OCI-M1 (cell line): Measurements from ENCODE around the gene LHFPL3.
A peak's percentile ranks its signal among the peaks of the same experiment; 100 is the strongest.

Experiments used
- DNase-seq: peaks from one replicate; lab custom pipeline; 2025; lab: John Stamatoyannopoulos, UW

LHFPL3 gene

GRCh38 chr7:104848138-104848990 lies 520.0 kb downstream of the LHFPL3 start:
- DNase-seq, result peak; percentile 75

DNA sequence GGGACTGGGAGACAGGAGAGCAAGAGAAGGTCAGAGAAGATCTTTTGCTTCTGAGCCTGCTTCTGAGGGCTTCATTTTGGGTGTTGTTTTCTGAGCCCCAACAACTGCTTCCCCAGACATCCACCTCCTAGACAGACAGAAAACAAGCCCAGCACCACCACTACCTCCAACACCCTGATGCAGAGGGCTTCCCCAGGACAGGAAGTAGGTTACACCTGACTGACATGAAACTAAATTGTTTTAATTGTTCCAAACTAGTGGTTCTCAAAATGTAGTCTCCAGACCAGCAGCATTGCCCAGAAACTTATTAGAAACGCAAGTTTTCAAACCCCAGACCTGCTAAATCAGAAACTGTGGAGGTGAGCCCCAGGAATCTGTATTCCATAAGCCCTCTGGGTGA lies 522.0 kb downstream of the LHFPL3 start:
- DNase-seq, result no peak

DNA sequence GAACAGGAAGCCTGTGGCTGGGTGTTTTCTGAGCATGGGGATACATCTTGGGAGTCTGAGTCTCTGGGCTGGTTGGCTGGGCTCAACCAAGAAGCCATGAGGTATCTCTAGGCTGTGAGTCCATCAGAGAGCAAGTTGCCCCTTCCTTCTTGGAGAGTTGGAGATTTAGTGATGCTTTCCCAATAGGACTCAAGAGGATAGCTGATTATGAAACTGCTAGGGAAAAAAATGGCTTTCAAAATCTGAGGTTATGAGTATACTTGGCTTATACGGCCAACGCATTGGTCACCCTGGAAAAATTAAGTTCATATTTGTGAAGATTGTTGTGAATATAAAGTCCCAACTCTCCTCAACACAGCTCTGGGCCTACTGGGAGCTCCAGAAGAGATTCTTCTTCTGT lies 522.9 kb downstream of the LHFPL3 start:
- DNase-seq, result no peak

- no peak for DNase-seq
Measured at GRCh38 chr7:104852386-104852785, 524.0 kb downstream of the LHFPL3 start.

DNA sequence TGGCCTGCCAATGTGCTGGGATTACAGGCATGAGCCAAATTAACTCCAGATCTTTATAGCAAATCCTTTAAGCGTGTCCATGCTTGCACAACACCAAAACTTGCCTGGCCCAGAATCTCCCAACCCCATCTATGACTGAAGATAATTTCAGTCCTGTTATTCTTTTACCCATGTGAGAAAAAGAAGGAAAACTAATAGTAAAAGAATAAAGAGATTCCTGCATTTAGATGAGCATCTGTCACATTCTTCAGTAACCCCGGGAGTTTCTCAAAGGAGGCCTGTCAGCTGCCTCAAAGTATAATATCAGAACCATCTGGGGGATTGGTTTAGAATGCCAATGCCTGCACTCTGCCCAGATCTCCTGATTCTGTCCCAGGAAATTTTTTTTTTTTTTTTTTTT lies 527.5 kb downstream of the LHFPL3 start:
- DNase-seq, result no peak

GRCh38 chr7:104857458-104858425 lies 529.3 kb downstream of the LHFPL3 start:
- DNase-seq, result no peak

DNA sequence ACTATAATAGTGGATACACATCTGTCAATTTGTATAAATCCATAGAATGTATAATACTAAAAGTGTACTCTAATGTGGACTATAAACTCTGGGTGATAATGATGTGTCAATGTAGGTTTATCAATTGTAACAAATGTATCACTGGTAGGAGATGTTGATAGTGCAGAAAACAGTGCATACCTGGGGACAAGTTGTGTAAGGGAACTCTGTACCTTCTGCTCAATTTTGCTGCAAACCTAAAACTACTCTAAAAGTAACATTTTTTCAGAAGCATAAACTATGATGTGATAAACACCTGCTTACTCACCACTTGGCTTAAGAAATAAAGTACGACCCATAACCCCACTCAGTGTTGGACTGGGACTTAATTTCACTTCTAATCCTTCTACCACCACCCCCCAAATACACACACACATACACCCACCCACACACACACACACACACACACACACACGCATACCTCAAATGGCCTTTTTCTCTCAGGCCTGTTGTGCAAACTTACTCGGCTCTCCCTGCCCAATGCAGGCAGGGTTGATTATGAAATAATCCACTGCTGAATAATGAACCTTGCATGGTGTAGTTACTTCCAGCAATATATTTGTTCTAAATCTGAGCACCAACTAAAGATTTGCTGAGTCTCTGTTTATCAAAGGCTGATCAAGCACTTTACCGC lies 531.5 kb downstream of the LHFPL3 start:
- DNase-seq, result no peak

GRCh38 chr7:104861729-104862390 lies 533.5 kb downstream of the LHFPL3 start:
- DNase-seq, result no peak

DNA sequence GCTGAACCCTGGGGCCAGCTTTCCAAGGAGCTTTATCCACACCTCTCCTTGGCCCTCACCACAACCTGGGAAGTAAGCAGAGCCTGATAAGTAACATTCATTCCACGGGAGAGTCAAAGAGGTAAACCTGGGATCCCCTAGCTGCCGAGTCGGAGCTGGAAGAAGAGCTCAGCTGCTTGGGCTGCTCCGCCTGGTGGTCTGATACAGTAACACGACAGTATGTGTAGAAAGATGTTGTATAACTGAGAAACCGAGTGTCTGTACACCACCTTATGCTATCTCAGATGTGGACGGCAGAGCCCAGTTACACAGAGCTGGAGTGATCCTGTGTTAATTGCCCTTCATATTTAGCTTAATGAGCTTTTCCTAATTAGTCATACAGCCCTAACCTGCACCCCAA lies 534.3 kb downstream of the LHFPL3 start:
- peak; percentile 39 for DNase-seq

DNA sequence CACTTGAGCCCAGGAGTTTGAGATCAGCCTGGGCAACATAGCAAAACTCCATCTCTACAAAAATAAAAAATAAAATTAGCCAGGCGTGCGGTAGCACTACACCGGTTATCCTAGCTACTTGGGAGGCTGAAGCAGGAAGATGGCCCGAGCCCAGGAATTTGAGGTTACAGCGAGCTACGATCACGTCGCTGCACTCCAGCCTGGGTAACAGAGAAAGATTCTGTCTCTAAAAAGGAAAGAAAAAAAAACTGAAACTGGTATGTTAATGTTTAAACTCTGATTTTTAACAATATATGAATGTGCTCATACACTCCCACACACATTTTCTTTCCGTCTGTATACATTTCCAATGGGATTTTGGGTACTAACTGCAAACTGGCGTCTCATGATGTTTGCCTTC lies 545.0 kb downstream of the LHFPL3 start:
- DNase-seq, result no peak

DNA sequence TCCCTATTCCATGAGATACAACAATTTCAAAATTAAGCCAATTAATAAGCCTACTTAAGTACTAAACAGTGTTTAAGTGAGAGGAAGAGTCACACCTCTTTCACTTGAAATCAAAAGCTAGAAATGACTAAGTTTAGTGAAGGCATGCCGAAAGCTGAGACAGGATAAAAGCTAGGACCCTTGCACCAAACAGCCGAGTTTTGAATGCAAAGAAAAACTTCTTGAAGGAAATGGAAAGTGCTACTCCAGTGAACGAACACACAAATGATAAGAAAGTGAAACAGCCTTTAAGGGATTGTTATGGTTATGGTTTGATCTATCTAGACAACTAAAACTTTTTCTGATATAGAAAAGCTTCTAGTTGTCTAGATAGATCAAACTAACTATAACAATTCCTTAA lies 550.2 kb downstream of the LHFPL3 start:
- DNase-seq, result no peak

GRCh38 chr7:104883248-104883717 lies 554.9 kb downstream of the LHFPL3 start:
- no peak for DNase-seq

DNA sequence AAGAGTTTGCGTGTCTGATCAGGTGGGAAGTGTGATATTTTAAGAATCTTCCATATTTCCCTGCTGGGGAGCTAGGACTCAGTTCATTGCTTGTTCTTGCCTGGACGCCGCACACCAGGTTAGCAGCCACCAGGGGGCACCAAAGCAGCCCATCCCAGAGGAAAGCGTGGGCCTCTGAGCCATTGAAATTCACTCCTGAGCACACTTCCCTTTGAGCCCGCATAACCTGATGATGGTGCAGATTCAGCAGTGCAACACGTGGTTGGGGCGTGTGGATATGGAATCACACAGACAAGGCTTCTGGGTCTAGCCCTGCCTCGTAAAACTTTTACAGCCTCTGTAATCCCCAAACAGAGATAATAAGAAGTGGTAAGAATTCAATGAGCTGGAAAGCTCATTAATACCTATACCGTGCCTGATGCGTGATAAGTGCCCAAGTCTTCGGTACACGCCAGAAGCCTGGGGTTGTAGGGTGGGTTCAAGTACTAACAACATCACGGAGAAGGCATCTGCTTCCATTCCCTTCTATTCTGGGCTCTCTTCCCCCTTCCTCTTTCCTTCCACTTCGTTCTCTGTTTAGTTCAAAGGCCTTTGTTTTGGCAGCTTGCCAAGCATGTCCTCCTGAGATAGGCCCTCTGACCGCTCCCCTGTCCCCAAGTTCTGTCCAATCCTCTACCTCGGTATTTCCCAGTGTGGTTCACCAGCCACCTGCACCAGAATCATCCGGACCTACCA lies 555.5 kb downstream of the LHFPL3 start:
- peak; percentile 77 for DNase-seq

- no peak for DNase-seq
Measured at GRCh38 chr7:104886651-104887050, 558.2 kb downstream of the LHFPL3 start.

DNA sequence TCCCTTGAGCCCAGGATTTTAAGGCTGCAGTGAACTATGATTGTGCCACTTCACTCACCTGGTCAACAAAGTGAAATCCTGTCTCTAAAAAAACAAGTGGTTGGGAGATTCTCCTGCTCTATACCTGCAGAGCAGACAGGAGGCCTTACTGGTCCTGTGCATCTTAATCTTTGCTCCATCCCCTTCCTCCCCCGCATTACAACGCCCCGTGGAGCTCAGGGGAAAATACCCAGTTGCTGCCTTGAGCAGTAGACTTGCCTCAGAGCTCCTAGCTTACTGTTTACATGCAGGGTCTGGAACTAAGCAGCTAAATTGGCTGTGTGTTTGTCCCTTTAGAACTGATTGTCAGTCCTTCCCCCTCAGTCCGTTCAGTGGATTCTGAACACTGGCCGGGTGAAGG lies 561.8 kb downstream of the LHFPL3 start:
- no peak for DNase-seq

GRCh38 chr7:104891949-104892348 lies 563.5 kb downstream of the LHFPL3 start:
- no peak for DNase-seq

- DNase-seq, result no peak
Measured at GRCh38 chr7:104894314-104894713, 565.9 kb downstream of the LHFPL3 start.

GRCh38 chr7:104894726-104895521 lies 566.5 kb downstream of the LHFPL3 start:
- no peak for DNase-seq

GRCh38 chr7:104895522-104896236 lies 567.3 kb downstream of the LHFPL3 start:
- DNase-seq, result no peak
